HCT116 (cell line): ENCODE data around the gene PDE9A. TPM values are rescaled to one million over a fixed set of nuclear protein-coding genes. Genes with fewer than 3 reads are reported as not detected.

Experiments
- ATAC-seq: fragments of 200-7000 bp; cut with Tn5 transposase; 2 replicates; pipeline ENCODE4 v1.9.1; 2020; ENCODE audit warnings: mild to moderate bottlenecking, moderate library complexity
- BruUV-seq: library from RNA; stranded (reverse); fragments of 400-500 nt; replicated peaks from 2 replicates; lab custom pipeline; 2021; lab: Mats Ljungman, UMichigan
- CTCF ChIA-PET: fragments of 300-600 bp; sonication (Branson Sonifier 250); formaldehyde crosslinking; loops from one replicate; lab custom pipeline; 2021; ENCODE audit warnings: antibody characterized with exemption; lab: Charles Lee
- POLR2A ChIA-PET: fragments of 300-600, 350-600 bp; sonication (Branson Sonifier 250); formaldehyde crosslinking; loops from one replicate; lab custom pipeline; 2021; ENCODE audit warnings: antibody characterized with exemption; lab: Charles Lee
- RAD21 ChIA-PET, 2 experiments: fragments of 300-600 bp; sonication (Branson Sonifier 250); formaldehyde crosslinking; loops; one replicate each; lab custom pipeline; 2023; ENCODE audit warnings: low total read pairs in 2 of 2; ENCODE audit not compliant: uncharacterized antibody in 2 of 2, unreplicated experiment in 2 of 2, low non-redundant PET in 1 of 2; lab: Charles Lee
- DNase-seq: peaks from one replicate; pipeline ENCODE4 v3.0.0-alpha.2; 2010; ENCODE audit warnings: low read depth, low spot score
- H2AFZ ChIP-seq: fragments of 200-600 bp; shearing (Covaris generic), sonication (generic); 2 replicates; pipeline ENCODE4 v1.6.1; 2017; ENCODE audit warnings: low read depth, mixed run types, mixed read lengths, antibody characterized with exemption, low read length; ENCODE audit not compliant: poor library complexity, severe bottlenecking
- H3K27ac ChIP-seq: 2 replicates; pipeline ENCODE4 v1.5.1; 2012; ENCODE audit warnings: low read depth, low read length
- H3K27me3 ChIP-seq: fragments of 200-600 bp; sonication (generic); 2 replicates; pipeline ENCODE4 v1.6.1; 2016; ENCODE audit warnings: mixed run types, low read length, mixed read lengths; ENCODE audit not compliant: insufficient read depth
- H3K36me3 ChIP-seq, 2 experiments: fragments of 200-500 bp in 1 of 2; fragments of 200-600 bp in 1 of 2; sonication (Bioruptor generic) in 1 of 2; sonication (generic) in 1 of 2; 2 replicates each; pipeline versions ENCODE4 v1.5.1 to v1.6.1; 2014 to 2016; ENCODE audit warnings: low read length in 2 of 2, inconsistent platforms in 1 of 2, mixed read lengths in 1 of 2, mixed run types in 1 of 2; ENCODE audit not compliant: insufficient read depth in 2 of 2, control insufficient read depth in 1 of 2
- H3K4me1 ChIP-seq, 2 experiments: fragments of 200-600 bp in 1 of 2; sonication (generic) in 1 of 2; 2 replicates each; pipeline versions ENCODE4 v1.5.1 to v1.6.1; 2012 to 2017; ENCODE audit warnings: low read length in 2 of 2, inconsistent platforms in 1 of 2, mild to moderate bottlenecking in 1 of 2, mixed read lengths in 1 of 2, mixed run types in 1 of 2, moderate library complexity in 1 of 2; ENCODE audit not compliant: insufficient read depth in 2 of 2, control insufficient read depth in 1 of 2
- H3K4me2 ChIP-seq: fragments of 200-600 bp; sonication (generic); 2 replicates; pipeline ENCODE4 v1.6.1; 2017; ENCODE audit warnings: mixed run types, low read length, mixed read lengths
- H3K4me3 ChIP-seq, 2 experiments: fragments of 200-600 bp in 1 of 2; sonication (generic) in 1 of 2; replicated peaks in 1 of 2; 2 replicates each; pipeline ENCODE4 v1.5.1; 2011 to 2016; ENCODE audit warnings: low read length in 2 of 2, control low read depth in 1 of 2, low read depth in 1 of 2, mild to moderate bottlenecking in 1 of 2, mixed read lengths in 1 of 2, mixed run types in 1 of 2
- H3K79me2 ChIP-seq: fragments of 200-600 bp; sonication (generic); 2 replicates; pipeline ENCODE4 v1.6.1; 2017; ENCODE audit warnings: mild to moderate bottlenecking, mixed run types, low read length, moderate library complexity, mixed read lengths; ENCODE audit not compliant: insufficient read depth
- H3K9ac ChIP-seq: fragments of 200-600 bp; sonication (generic); 2 replicates; pipeline ENCODE4 v1.6.1; 2016; ENCODE audit warnings: low read length, mixed read lengths
- H3K9me2 ChIP-seq: fragments of 200-600 bp; sonication (generic), shearing (Covaris generic); 2 replicates; pipeline ENCODE4 v1.6.1; 2017; ENCODE audit warnings: mixed run types, mild to moderate bottlenecking, moderate library complexity; ENCODE audit not compliant: insufficient read depth
- H3K9me3 ChIP-seq, 2 experiments: fragments of 200-500 bp in 1 of 2; fragments of 200-600 bp in 1 of 2; sonication (Bioruptor generic) in 1 of 2; sonication (generic) in 1 of 2; 2 replicates each; pipeline ENCODE4 v1.6.1; 2014 to 2017; ENCODE audit warnings: low read length in 2 of 2, mixed read lengths in 2 of 2, inconsistent platforms in 1 of 2, low read depth in 1 of 2, mild to moderate bottlenecking in 1 of 2, mixed run types in 1 of 2, moderate library complexity in 1 of 2; ENCODE audit not compliant: control insufficient read depth in 1 of 2, insufficient read depth in 1 of 2
- H4K20me1 ChIP-seq: fragments of 200-600 bp; sonication (generic), shearing (Covaris generic); 2 replicates; pipeline ENCODE4 v1.6.1; 2017; ENCODE audit warnings: mixed run types, mild to moderate bottlenecking, moderate library complexity; ENCODE audit not compliant: insufficient read depth
- CBX3 ChIP-seq: IDR thresholded peaks from 2 replicates; pipeline ENCODE4 v1.6.1; 2012; ENCODE audit warnings: low read depth
- CEBPB ChIP-seq: IDR thresholded peaks from 2 replicates; pipeline ENCODE4 v1.6.1; 2012; ENCODE audit warnings: low read depth
- EGR1 ChIP-seq: IDR thresholded peaks from 2 replicates; pipeline ENCODE4 v1.6.1; 2012; ENCODE audit warnings: low read depth
- ELF1 ChIP-seq: IDR thresholded peaks from 2 replicates; pipeline ENCODE4 v1.6.1; 2012; ENCODE audit warnings: low read depth, borderline replicate concordance
- FOSL1 ChIP-seq: IDR thresholded peaks from 2 replicates; pipeline ENCODE4 v1.6.1; 2012; ENCODE audit warnings: low read depth
- JUND ChIP-seq: IDR thresholded peaks from 2 replicates; pipeline ENCODE4 v1.6.1; 2012
- SIN3A ChIP-seq: IDR thresholded peaks from 2 replicates; pipeline ENCODE4 v1.6.1; 2012; ENCODE audit warnings: low read depth
- SP1 ChIP-seq: IDR thresholded peaks from 2 replicates; pipeline ENCODE4 v1.6.1; 2012; ENCODE audit warnings: low read depth
- SRF ChIP-seq: IDR thresholded peaks from 2 replicates; pipeline ENCODE4 v1.6.1; 2012; ENCODE audit warnings: low read depth
- YY1 ChIP-seq: IDR thresholded peaks from 2 replicates; pipeline ENCODE4 v1.6.1; 2011; ENCODE audit warnings: low read length, low read depth, moderate library complexity, mild to moderate bottlenecking; ENCODE audit not compliant: insufficient replicate concordance; ENCODE audit errors: extremely low read depth
- ZNF274 ChIP-seq: fragments of 200-500 bp; sonication (Bioruptor generic); IDR thresholded peaks from 2 replicates; pipeline ENCODE4 v1.6.1; 2014; ENCODE audit warnings: mild to moderate bottlenecking, low read depth, low read length, inconsistent platforms
- intact Hi-C: fragments of 100-400 bp; cut with micrococcal nuclease; formaldehyde crosslinking; loops from 2 replicates; pipeline ENCODE4 v1.10.0; 2022
- total RNA-seq: library from RNA; stranded (reverse); gene quantifications from one replicate; pipeline ENCODE4 v1.2.1, GENCODE V29; 2021; ENCODE audit not compliant: unreplicated experiment
- TF ChIP-seq, protein P1 (sequence below), 3 experiments: fragments of 200-600 bp in 1 of 3; sonication (generic) in 1 of 3; IDR thresholded peaks in 2 of 3; conservative IDR thresholded peaks in 1 of 3; 2 replicates each; pipeline ENCODE4 v1.5.1; 2012 to 2017; ENCODE audit warnings: low read depth in 2 of 3, low read length in 2 of 3, antibody characterized with exemption in 1 of 3, borderline replicate concordance in 1 of 3, control low read depth in 1 of 3, mild to moderate bottlenecking in 1 of 3, mixed read lengths in 1 of 3, mixed run types in 1 of 3, moderate library complexity in 1 of 3; ENCODE audit not compliant: insufficient read depth in 1 of 3

Gene PDE9A
- total RNA-seq, 1 experiment from 2014 or later: 31.4 TPM

DNA sequence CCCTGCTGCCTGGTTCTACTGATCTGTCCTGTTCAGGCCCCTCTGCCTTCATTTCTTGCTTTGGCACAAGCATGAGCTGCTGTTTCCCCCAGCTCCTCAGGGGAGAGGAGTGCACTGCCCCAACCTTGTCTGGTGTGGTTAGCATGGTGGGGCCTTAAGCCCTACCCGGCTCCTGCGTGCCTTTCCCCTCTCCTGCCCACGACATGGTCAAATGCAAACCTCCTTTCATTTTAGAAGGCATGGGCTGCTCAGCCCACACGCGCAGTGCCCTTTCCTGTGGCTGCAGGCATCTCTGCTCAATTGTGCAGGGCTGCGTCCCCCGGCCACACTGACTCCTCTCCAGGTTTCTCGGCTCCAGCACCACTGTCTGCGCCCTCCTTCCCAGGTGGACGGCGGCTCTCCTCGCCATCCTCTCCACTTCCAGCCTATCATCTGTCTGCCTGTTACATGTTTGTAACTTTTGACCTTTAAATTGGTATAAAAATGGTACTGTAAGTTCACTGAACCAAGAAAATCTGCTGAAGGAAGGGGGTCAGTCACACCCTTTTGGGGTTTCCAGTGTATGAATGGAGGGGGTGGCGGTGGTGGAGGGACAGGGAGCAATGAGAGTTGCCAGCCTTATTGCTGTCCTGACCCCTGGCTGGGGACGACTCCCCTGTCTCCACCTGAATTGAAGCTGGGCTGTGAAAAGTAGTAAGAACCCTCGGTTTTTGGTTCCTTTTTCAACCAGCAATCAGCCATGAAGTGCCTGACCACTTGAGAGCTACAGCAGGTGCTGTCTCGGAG lies 5.1 kb downstream of the PDE9A start:
- H3K4me2 ChIP-seq: no peak overlapping the region
- H3K36me3 ChIP-seq: no peaks in the 10 kb centered on the region
- H3K9me3 ChIP-seq: no peaks in the 10 kb centered on the region
- H3K27ac ChIP-seq: no peak overlapping the region
- H3K4me1 ChIP-seq: peaks cover 5 to 14% of the 10 kb centered on the region in 2 experiments; a peak in 2 of 4 replicates
- TF ChIP-seq, protein P1, sequence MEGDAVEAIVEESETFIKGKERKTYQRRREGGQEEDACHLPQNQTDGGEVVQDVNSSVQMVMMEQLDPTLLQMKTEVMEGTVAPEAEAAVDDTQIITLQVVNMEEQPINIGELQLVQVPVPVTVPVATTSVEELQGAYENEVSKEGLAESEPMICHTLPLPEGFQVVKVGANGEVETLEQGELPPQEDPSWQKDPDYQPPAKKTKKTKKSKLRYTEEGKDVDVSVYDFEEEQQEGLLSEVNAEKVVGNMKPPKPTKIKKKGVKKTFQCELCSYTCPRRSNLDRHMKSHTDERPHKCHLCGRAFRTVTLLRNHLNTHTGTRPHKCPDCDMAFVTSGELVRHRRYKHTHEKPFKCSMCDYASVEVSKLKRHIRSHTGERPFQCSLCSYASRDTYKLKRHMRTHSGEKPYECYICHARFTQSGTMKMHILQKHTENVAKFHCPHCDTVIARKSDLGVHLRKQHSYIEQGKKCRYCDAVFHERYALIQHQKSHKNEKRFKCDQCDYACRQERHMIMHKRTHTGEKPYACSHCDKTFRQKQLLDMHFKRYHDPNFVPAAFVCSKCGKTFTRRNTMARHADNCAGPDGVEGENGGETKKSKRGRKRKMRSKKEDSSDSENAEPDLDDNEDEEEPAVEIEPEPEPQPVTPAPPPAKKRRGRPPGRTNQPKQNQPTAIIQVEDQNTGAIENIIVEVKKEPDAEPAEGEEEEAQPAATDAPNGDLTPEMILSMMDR (IDR thresholded peaks at IDR 0.05 in 2 of 3, conservative IDR thresholded peaks at IDR 0.05 in 1 of 3; ENCODE audit: borderline replicate concordance in 1 of 3, insufficient read depth in 1 of 3, low read depth in 2 of 3, low read length in 2 of 3): no peak
- TF ChIP-seq SRF (no peak), EGR1 (no peak), CEBPB (no peak), JUND (no peak), ZNF274 (no peak), YY1 (no peak), FOSL1 (no peak), ELF1 (no peak), CBX3 (no peak), SIN3A (no peak), SP1 (no peak)
- no peaks in the 10 kb centered on the region for H3K27me3 ChIP-seq
- no peaks in the 10 kb centered on the region for H4K20me1 ChIP-seq
- ATAC-seq: no peak
- ChIA-PET CTCF (no interaction called here), POLR2A (no interaction called here), RAD21 (no interaction called here)
- no peaks in the 10 kb centered on the region for H3K9me2 ChIP-seq
- H2AFZ ChIP-seq: no peak overlapping the region
- DNase-seq: no peak
- H3K9ac ChIP-seq: no peak overlapping the region
- H3K79me2 ChIP-seq: peaks cover 32% of the 10 kb centered on the region; the same call in 1 of the 2 replicates
- intact Hi-C loops: loop anchor here (10.0 kb wide), 1 partner anchor 66 kb away; no protein-coding TSS in a partner anchor
- no peak overlapping the region for H3K4me3 ChIP-seq
- BruUV-seq: no TSS peak
